Measurements from ENCODE around the gene IMP4. TPM values are rescaled to one million over a fixed set of nuclear protein-coding genes. Genes with fewer than 3 reads are reported as not detected.
"Not testable (repeated sequence)": the region's sequence is repeated elsewhere in the genome, so short reads cannot be mapped to it uniquely, and the experiment has no call there.

Gene IMP4
- total and polyA plus RNA-seq, 2 of the 8 experiments (the other 6 are each of a cell fraction or from before 2014, with no cell fraction given), result 96.8 to 194 TPM

GRCh38 chr2:130333253-130333652, 9.4 kb upstream of the IMP4 start:
- not testable (repeated sequence) for FAIRE-seq; H4K5ac ChIP-seq (ENCODE audit: insufficient read length, low read depth, low read length); H3K36me3 ChIP-seq (ENCODE audit: control insufficient read depth in 2 of 4, insufficient read depth in 4 of 4, low read length in 3 of 4); H3K4ac ChIP-seq (replicated peaks; ENCODE audit: insufficient read length, low read depth, low read length); H4K8ac ChIP-seq (ENCODE audit: extremely low read depth, insufficient read depth, low read length); H3K4me1 ChIP-seq (replicated peaks in 1 of 4; ENCODE audit: control insufficient read depth in 3 of 4, insufficient read depth in 4 of 4, low read length in 3 of 4); H3K23ac ChIP-seq (ENCODE audit: insufficient read length); DNase-seq (ENCODE audit: low read depth in 1 of 2, low spot score in 2 of 2); H3K4me2 ChIP-seq (ENCODE audit: insufficient read depth in 1 of 2, low read depth in 2 of 2, low read length in 2 of 2); H3K14ac ChIP-seq (ENCODE audit: insufficient read length); H3K4me3 ChIP-seq (ENCODE audit: extremely low read depth in 1 of 4, insufficient read depth in 2 of 4, low read depth in 3 of 4, low read length in 4 of 4); H3K23me2 ChIP-seq (ENCODE audit: low read depth, low read length); H3K56ac ChIP-seq (replicated peaks; ENCODE audit: insufficient read length, low read depth, low read length); H2BK20ac ChIP-seq (ENCODE audit: low read length); H2AK5ac ChIP-seq (ENCODE audit: low read depth, low read length); H4K91ac ChIP-seq (replicated peaks; ENCODE audit: insufficient read length, low read length); H2BK5ac ChIP-seq (ENCODE audit: low read depth, low read length); H2AFZ ChIP-seq (ENCODE audit: low read length); H3K9me3 ChIP-seq (ENCODE audit: insufficient read depth in 2 of 2, low read depth in 1 of 2, low read length in 1 of 2); H2BK12ac ChIP-seq (ENCODE audit: low read depth, low read length); H2BK120ac ChIP-seq (replicated peaks; ENCODE audit: low read depth, low read length); H3K27ac ChIP-seq (ENCODE audit: low read depth, low read length); H2BK15ac ChIP-seq (ENCODE audit: low read length); H4K20me1 ChIP-seq (replicated peaks in 1 of 2; ENCODE audit: control insufficient read depth in 1 of 2, insufficient read depth in 2 of 2, low read length in 2 of 2); H3K79me2 ChIP-seq (ENCODE audit: control insufficient read depth in 1 of 2, insufficient read depth in 2 of 2, low read length in 2 of 2); H3K9ac ChIP-seq (replicated peaks in 1 of 4; ENCODE audit: extremely low read depth in 1 of 4, low read depth in 3 of 4, low read length in 3 of 4); H3K27me3 ChIP-seq (replicated peaks in 1 of 4; ENCODE audit: control insufficient read depth in 3 of 4, extremely low read depth in 1 of 4, insufficient read depth in 3 of 4, low read length in 3 of 4); H3K18ac ChIP-seq (ENCODE audit: extremely low read depth, low read length); H3K79me1 ChIP-seq (ENCODE audit: low read depth, low read length)
- WGBS, 2 experiments (ENCODE audit: extremely low coverage in 1 of 2, insufficient coverage in 1 of 2, insufficient read length in 1 of 2, insufficient replicate concordance in 2 of 2, low coverage in 1 of 2, low lambda C conversion rate in 2 of 2, missing lambda C conversion rate in 1 of 2), result 93% methylated on average over 8 of the region's 8 CpGs; no CpG with 5 or more reads in 1 of the 2 experiments
- ChIA-PET POLR2A (ENCODE audit: partially characterized antibody) (interaction anchor here (0.6 to 3.1 kb wide), 5 partner anchors 9 to 153 kb away, joined by 3 to 16 read pairs (median 7); partner anchors contain the start of genes IMP4, MZT2B and SMPD4), CTCF (ENCODE audit: partially characterized antibody) (interaction anchor here (0.6 to 7.3 kb wide), 16 partner anchors 8 to 341 kb away, joined by 3 to 65 read pairs (median 5); partner anchors contain the start of genes IMP4, MZT2B, PTPN18 and SMPD4)

Data from H1 (cell line).